HEK293T (cell line): ENCODE measurements around the gene LAMA5.

Experiments used
- ARNT ChIP-seq: fragments of 450-650 bp; IDR thresholded peaks from 2 replicates; pipeline ENCODE4 v1.6.1; 2017; ENCODE audit warnings: mild to moderate bottlenecking
- BHLHE40 ChIP-seq: fragments of 450-650 bp; IDR thresholded peaks from 2 replicates; pipeline ENCODE4 v1.6.1; 2016; ENCODE audit warnings: mild to moderate bottlenecking, moderate library complexity, borderline replicate concordance
- ELF4 ChIP-seq: fragments of 450-650 bp; IDR thresholded peaks from 2 replicates; pipeline ENCODE4 v1.6.1; 2017; ENCODE audit warnings: antibody characterized with exemption
- FOXK2 ChIP-seq: fragments of 450-650 bp; IDR thresholded peaks from 2 replicates; pipeline ENCODE4 v1.6.1; 2016; ENCODE audit warnings: mild to moderate bottlenecking
- L3MBTL2 ChIP-seq: fragments of 450-650 bp; conservative IDR thresholded peaks from 2 replicates; pipeline ENCODE4 v1.6.1; 2016; ENCODE audit warnings: mild to moderate bottlenecking
- LEF1 ChIP-seq: fragments of 450-650 bp; IDR thresholded peaks from 2 replicates; pipeline ENCODE4 v1.6.1; 2017; ENCODE audit warnings: mild to moderate bottlenecking, borderline replicate concordance
- SP1 ChIP-seq: fragments of 450-650 bp; IDR thresholded peaks from 2 replicates; pipeline ENCODE4 v1.6.1; 2017
- SUZ12 ChIP-seq: fragments of 450-650 bp; IDR thresholded peaks from 2 replicates; pipeline ENCODE4 v1.6.1; 2016; ENCODE audit warnings: mild to moderate bottlenecking
- TARDBP ChIP-seq: fragments of 450-650 bp; IDR thresholded peaks from 2 replicates; pipeline ENCODE4 v1.6.1; 2016
- ZNF384 ChIP-seq: fragments of 450-650 bp; IDR thresholded peaks from 2 replicates; pipeline ENCODE4 v1.6.1; 2016

DNA sequence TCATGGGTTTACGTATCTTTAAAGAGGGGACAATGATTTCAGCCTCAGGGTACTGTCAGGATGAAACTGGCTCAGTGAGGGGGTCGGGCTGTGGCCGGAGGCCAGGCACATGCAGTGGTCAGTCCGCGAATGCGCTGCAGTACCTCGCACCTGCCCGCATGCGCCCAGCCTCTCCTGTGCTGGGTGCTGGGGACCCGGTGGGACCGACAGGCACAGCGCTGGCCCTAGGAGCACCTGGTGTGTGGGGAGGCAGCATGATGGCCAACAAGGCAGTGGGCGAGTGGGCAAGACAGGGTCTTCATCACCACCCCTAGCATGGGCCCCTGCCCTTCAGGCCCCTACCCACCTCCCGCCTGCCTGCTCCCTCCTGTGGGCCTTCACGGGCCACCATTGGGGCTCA lies 40.9 kb upstream of the LAMA5 start:
- TF ChIP-seq ELF4, result no peak
- no peak for TF ChIP-seq SP1
- no peak for TF ChIP-seq ZNF384
- no peak for TF ChIP-seq TARDBP
- no peak for TF ChIP-seq BHLHE40
- no peak for TF ChIP-seq SUZ12
- no peak for TF ChIP-seq FOXK2
- TF ChIP-seq ARNT, result no peak
- no peak for TF ChIP-seq L3MBTL2
- no peak for TF ChIP-seq LEF1
